Choroid plexus epithelial cell (primary cell): ENCODE measurements around the gene RADIL.
A peak's percentile ranks its signal among the peaks of the same experiment; 100 is the strongest.

Source experiments
- DNase-seq: peaks from one replicate; pipeline ENCODE4 v3.0.0-alpha.2; 2010; ENCODE audit warnings: low read depth
- H3K4me3 ChIP-seq: 2 replicates; pipeline ENCODE4 v1.5.1; 2011; ENCODE audit warnings: low read depth, mild to moderate bottlenecking, control low read depth, low read length, moderate library complexity
- CTCF ChIP-seq: conservative IDR thresholded peaks from 2 replicates; pipeline ENCODE4 v1.5.1; 2011; ENCODE audit warnings: low read depth, mild to moderate bottlenecking, control low read depth, inconsistent platforms, low read length, moderate library complexity

Gene RADIL

GRCh38 chr7:4783292-4783652 lies 100.2 kb downstream of the RADIL start:
- no peak overlapping the region for H3K4me3 ChIP-seq
- no peak for DNase-seq

DNA sequence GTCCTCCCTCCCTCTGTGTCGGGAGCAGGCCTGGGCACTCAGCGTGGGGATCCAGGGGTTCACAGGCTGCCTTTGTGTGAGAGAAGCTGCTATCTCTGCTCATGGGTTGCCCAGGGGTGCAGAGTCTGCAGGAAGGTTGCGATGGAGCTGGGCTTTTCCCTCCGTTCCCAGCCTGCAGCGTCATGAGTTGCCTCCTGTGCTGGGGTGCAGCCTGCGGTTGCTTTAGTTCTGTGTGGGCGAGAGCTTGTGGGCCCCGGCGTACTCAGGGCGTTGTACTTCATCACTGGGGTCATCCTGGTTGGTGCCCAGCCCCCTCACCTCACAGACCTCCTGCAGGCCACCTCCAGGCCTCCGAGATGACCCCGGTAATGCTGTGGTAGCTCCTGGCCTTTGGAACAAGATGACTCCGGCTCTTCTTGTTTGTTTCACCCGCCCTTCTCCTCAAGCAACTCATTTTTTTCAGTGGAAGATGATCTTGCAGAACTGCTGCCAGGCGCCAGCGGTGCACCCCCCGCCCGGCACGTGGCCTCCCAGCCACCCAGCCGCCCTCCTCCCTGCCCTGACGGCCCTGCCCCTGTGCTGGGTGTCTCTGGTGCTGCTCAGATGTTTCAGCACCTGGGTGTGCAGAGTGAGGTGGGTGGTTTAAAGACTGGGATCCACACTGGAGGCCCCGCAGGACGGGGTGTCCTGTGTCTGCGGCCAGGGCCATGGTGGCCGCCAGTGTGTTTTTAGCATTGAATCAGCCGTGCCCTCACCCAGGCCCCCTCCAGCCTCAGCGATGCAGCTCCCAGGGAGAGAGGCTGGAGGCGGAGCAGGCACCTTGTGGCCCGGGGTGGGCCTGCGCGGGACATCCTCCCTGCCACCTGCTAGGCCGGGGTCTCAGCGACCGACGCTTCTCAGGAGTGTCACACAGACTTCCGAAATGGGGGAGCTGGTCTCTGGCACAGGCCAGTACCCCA lies 100.9 kb downstream of the RADIL start:
- no peak overlapping the region for H3K4me3 ChIP-seq
- no peak for DNase-seq
- TF ChIP-seq CTCF: no peak

More at GRCh38 chr7:4783292-4783652, 100.2 kb downstream of the RADIL start:
- TF ChIP-seq CTCF: no peak

GRCh38 chr7:4781366-4782069 lies 102.0 kb downstream of the RADIL start:
- H3K4me3 ChIP-seq: no peak overlapping the region
- TF ChIP-seq CTCF: no peak
- no peak for DNase-seq

DNA sequence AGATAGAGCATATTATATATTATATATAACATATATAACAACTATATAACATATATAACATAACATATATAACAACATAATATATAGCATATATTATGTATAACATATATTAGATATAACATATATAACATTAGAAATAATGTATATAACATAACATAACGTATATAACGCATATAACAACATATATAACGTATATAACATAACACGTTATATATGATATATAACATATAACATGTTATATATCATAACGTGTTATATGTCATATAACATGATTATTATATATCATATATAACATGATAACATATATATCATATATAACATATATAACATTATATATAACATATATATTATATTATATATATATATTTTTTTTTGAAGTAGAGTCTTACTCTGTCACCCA lies 104.4 kb downstream of the RADIL start:
- no peak for DNase-seq
- no peak for TF ChIP-seq CTCF
- H3K4me3 ChIP-seq: no peak overlapping the region

DNA sequence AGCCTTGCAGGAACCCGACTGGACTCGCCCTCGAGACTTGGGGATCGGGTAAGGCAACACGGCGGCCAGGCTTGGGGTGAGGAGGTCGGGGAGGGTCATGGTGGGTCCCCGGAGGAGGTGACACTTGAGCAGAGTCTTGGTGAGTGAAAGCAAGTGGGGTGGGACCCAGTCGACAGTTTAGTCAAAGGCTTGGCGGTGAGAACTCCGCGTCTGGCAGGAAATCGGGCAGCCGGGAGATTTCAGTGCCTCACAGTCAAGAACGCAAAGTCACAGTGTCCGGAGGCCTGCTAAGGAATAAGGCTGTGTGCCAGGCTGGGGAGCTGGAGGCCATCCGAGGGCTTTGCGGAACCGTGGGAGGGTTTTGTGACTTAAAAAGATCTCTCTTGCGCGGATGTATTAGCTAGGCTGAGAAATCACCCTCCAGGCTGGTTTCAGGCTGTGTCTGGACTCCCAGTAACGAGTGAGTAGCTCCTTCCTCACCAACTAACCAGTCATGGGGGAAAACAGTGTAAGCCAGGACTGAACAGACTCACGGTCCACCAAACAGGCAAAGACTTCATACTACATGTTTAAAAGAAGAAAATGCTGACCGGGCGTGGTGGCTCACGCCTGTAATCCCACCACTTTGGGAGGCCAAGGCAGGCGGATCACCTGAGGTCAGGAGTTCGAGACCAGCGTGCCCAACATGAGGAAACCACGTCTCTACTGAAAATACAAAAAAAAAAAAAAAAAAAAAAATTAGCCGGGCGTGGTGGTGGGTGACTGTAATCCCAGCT lies 107.5 kb downstream of the RADIL start:
- DNase-seq: peak; percentile 62
- peak overlapping the region; percentile 100 for H3K4me3 ChIP-seq
- no peak for TF ChIP-seq CTCF

GRCh38 chr7:4775250-4775847 lies 108.2 kb downstream of the RADIL start, which contains the start of gene AP5Z1:
Gene AP5Z1, plus strand, starts transcription at chr7:4775623. Its CDS starts 93 bp downstream, at chr7:4775716.
- peak; percentile 98 for DNase-seq
- H3K4me3 ChIP-seq: peak within 1 kb of the TSS; percentile 100
- no peak for TF ChIP-seq CTCF
